LNCaP clone FGC (cell line): ENCODE data around the gene GNG7.
"Not testable (repeated sequence)": the region's sequence is repeated elsewhere in the genome, so short reads cannot be mapped to it uniquely, and the experiment has no call there.

Experiments
- DNase-seq: peaks from one replicate; pipeline ENCODE4 v3.0.0-alpha.2; 2011; ENCODE audit warnings: low read depth
- H3K4me3 ChIP-seq: 2 replicates; pipeline ENCODE4 v1.5.1; 2011; ENCODE audit warnings: mild to moderate bottlenecking, low read depth, low read length, control low read depth
- TF ChIP-seq, protein P1 (sequence below): IDR thresholded peaks from 2 replicates; pipeline ENCODE4 v1.5.1; 2012; ENCODE audit warnings: mild to moderate bottlenecking; ENCODE audit not compliant: control insufficient read depth, insufficient read depth; ENCODE audit errors: extremely low read depth

Gene GNG7

DNA sequence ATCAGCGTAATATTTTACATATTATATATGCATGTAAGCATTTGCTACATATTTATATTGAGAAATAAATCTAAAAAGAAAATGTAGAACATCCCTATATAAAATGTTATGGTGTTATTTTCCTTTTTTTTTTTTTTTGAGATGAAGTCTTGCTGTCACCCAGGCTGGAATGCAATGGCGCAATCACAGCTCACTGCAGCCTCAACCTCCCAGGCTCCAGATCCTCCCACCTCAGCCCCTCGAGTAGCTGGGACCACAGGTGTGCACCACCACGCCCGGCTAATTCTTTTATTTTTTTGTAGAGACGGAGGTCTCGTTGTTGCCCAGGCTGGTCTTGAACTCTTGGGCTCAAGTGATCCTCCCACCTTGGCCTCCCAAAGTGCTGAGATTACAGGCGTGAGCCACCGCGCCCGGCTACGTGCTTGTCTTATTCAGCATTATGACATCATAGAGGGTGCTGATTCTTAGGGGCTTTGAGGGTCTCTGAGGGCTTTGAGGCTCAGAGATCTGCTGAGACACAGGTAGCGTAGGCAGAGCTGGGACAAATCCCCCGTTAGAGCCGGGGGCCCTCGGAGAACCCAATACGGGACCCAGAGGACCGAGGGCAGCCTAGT, 124.7 kb downstream of the GNG7 start:
- H3K4me3 ChIP-seq: no peak overlapping the region
- TF ChIP-seq, protein P1, sequence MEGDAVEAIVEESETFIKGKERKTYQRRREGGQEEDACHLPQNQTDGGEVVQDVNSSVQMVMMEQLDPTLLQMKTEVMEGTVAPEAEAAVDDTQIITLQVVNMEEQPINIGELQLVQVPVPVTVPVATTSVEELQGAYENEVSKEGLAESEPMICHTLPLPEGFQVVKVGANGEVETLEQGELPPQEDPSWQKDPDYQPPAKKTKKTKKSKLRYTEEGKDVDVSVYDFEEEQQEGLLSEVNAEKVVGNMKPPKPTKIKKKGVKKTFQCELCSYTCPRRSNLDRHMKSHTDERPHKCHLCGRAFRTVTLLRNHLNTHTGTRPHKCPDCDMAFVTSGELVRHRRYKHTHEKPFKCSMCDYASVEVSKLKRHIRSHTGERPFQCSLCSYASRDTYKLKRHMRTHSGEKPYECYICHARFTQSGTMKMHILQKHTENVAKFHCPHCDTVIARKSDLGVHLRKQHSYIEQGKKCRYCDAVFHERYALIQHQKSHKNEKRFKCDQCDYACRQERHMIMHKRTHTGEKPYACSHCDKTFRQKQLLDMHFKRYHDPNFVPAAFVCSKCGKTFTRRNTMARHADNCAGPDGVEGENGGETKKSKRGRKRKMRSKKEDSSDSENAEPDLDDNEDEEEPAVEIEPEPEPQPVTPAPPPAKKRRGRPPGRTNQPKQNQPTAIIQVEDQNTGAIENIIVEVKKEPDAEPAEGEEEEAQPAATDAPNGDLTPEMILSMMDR: no peak
- DNase-seq: no peak

- DNase-seq: no peak
- no peak overlapping the region for H3K4me3 ChIP-seq
- TF ChIP-seq, protein P1: no peak
Observed at GRCh38 chr19:2575734-2576481, 126.6 kb downstream of the GNG7 start.

DNA sequence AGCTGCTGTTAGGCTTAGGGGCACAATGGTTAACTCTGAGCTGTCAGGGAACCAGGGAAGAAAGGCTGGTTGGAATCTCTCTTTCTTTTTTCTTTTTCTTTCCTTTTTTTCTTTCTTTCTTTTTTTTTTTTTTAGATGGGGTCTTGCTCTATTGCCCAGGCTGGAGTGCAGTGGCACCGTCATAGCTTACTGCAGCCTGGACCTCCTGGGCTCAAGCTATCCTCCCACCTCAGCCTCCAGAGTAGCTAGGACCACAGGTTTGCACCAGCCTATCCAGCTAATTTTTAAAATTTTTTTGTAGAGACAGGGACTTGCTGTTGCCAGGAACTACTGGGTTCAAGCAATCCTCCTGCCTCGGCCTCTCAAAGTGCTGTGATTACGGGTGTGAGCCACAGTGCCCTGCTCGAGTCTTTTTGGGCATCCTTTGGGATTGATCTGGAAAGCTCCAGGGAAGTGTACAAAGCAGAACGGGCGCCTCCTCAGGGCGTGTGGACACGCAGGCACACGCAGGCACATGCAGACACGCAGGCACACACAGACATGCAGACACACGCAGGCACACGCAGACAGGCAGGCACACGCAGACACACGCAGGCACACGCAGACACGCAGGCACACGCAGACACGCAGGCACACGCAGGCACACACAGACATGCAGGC, 127.4 kb downstream of the GNG7 start:
- TF ChIP-seq, protein P1: no peak
- DNase-seq: no peak
- H3K4me3 ChIP-seq: no peak overlapping the region

GRCh38 chr19:2574478-2574931, 128.0 kb downstream of the GNG7 start:
- TF ChIP-seq, protein P1: no peak

GRCh38 chr19:2573916-2574315, 128.6 kb downstream of the GNG7 start:
- no peak for DNase-seq
- TF ChIP-seq, protein P1: no peak
- H3K4me3 ChIP-seq: no peak overlapping the region

More at GRCh38 chr19:2574478-2574931, 128.0 kb downstream of the GNG7 start:
- H3K4me3 ChIP-seq: no peak overlapping the region
- no peak for DNase-seq

DNA sequence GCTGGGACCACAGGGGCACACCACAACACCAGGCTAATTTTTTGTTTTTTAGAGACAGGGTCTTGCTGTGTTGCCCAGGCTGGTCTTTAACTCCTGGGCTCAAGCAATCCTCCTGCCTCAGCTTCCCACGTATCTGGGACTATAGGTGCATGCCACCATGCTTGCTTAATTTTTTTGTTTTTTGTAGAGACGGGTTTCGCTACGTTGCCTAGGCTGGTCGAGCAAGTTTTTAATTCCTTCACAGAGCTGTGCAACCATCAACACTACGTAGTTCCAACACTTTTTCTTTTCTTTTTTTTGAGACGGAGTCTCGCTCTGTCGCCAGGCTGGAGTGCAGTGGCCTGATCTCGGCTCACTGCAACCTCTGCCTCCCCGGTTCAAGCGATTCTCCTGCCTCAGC, 130.3 kb downstream of the GNG7 start:
- DNase-seq, H3K4me3 ChIP-seq: not testable (repeated sequence)
